PC-3 (cell line): Measurements from ENCODE around the gene NKX1-1. TPM values are rescaled to one million over a fixed set of nuclear protein-coding genes. Genes with fewer than 3 reads are reported as not detected.

Experiments used
- ATAC-seq: fragments of 200-7000 bp; cut with Tn5 transposase; 2 replicates; pipeline ENCODE4 v1.9.1; 2020; ENCODE audit warnings: mild to moderate bottlenecking, moderate library complexity
- BruUV-seq: library from RNA; stranded (reverse); fragments of 400-500 nt; replicated peaks from 2 replicates; lab custom pipeline; 2021; lab: Mats Ljungman, UMichigan
- CTCF ChIA-PET: fragments of 300-600 bp; sonication (Branson Sonifier 250); formaldehyde crosslinking; loops from one replicate; lab custom pipeline; 2022; ENCODE audit warnings: antibody characterized with exemption; lab: Charles Lee
- POLR2A ChIA-PET: fragments of 300-600 bp; sonication (Branson Sonifier 250); formaldehyde crosslinking; loops from one replicate; lab custom pipeline; 2022; ENCODE audit warnings: antibody characterized with exemption; ENCODE audit not compliant: unreplicated experiment; lab: Charles Lee
- DNase-seq: peaks from one replicate; pipeline ENCODE4 v3.0.0-alpha.2; 2015
- H2AFZ ChIP-seq: fragments of 300-600 bp; sonication (generic); 2 replicates; pipeline ENCODE4 v1.6.0; 2016; ENCODE audit warnings: antibody characterized with exemption, low read length
- H3F3A ChIP-seq: fragments of 300-600 bp; sonication (generic); one replicate; pipeline ENCODE4 v1.6.0; 2017; ENCODE audit warnings: antibody characterized with exemption, low read length, control low read depth, mild to moderate bottlenecking; ENCODE audit not compliant: unreplicated experiment
- H3K27ac ChIP-seq: fragments of 300-600 bp; sonication (generic); 2 replicates; pipeline ENCODE4 v1.5.1; 2016; ENCODE audit warnings: mild to moderate bottlenecking, low read length
- H3K27me3 ChIP-seq: fragments of 300-600 bp; sonication (generic); 2 replicates; pipeline ENCODE4 v1.6.1; 2016; ENCODE audit warnings: low read length, mixed read lengths
- H3K36me3 ChIP-seq: fragments of 300-600 bp; sonication (generic); 2 replicates; pipeline ENCODE4 v1.6.1; 2016; ENCODE audit warnings: low read depth, mixed run types, low read length, mixed read lengths
- H3K4me1 ChIP-seq: fragments of 300-600 bp; sonication (generic); 2 replicates; pipeline ENCODE4 v1.5.1; 2016; ENCODE audit warnings: low read length; ENCODE audit not compliant: insufficient read depth
- H3K4me2 ChIP-seq: fragments of 300-600 bp; sonication (generic); 2 replicates; pipeline ENCODE4 v1.6.0; 2016; ENCODE audit warnings: low read length
- H3K4me3 ChIP-seq: fragments of 300-600 bp; sonication (generic); 2 replicates; pipeline ENCODE4 v1.5.1; 2016; ENCODE audit warnings: mild to moderate bottlenecking, low read length, mixed read lengths
- H3K79me2 ChIP-seq: fragments of 300-600 bp; sonication (generic); 2 replicates; pipeline ENCODE4 v1.6.1; 2017; ENCODE audit warnings: low read length, mixed read lengths
- H3K9ac ChIP-seq: fragments of 300-600 bp; sonication (generic); 2 replicates; pipeline ENCODE4 v1.6.0; 2016; ENCODE audit warnings: mild to moderate bottlenecking, low read length
- H3K9me2 ChIP-seq: fragments of 300-600 bp; sonication (generic); replicated peaks from 2 replicates; pipeline ENCODE4 v1.6.1; 2016; ENCODE audit warnings: mixed run types, low read length, mixed read lengths
- H3K9me3 ChIP-seq: fragments of 300-600 bp; sonication (generic); 2 replicates; pipeline ENCODE4 v1.6.1; 2016; ENCODE audit warnings: low read length, mixed read lengths
- H4K20me1 ChIP-seq: fragments of 300-600 bp; sonication (generic); 2 replicates; pipeline ENCODE4 v1.6.1; 2016; ENCODE audit warnings: low read length, mixed read lengths
- EZH2 ChIP-seq: fragments of 300-600 bp; sonication (generic); IDR thresholded peaks from one replicate; pipeline ENCODE4 v1.6.1; 2017; ENCODE audit warnings: antibody characterized with exemption, mild to moderate bottlenecking, low read length; ENCODE audit not compliant: unreplicated experiment
- EZH2phosphoT487 ChIP-seq: fragments of 300-600 bp; sonication (generic); IDR thresholded peaks from 2 replicates; pipeline ENCODE4 v1.6.1; 2018; ENCODE audit warnings: mild to moderate bottlenecking, antibody characterized with exemption, low read length, borderline replicate concordance
- intact Hi-C: fragments of 100-400 bp; cut with micrococcal nuclease; formaldehyde crosslinking; loops from 2 replicates; pipeline ENCODE4 v1.9.0; 2023
- total RNA-seq: library from RNA; depleted of rRNA; stranded (reverse); fragments of >200 nt; gene quantifications from 2 replicates; pipeline ENCODE4 v1.2.3, GENCODE V29; 2014
- TF ChIP-seq, protein P1 (sequence below): fragments of 300-600 bp; sonication (generic); conservative IDR thresholded peaks from 2 replicates; pipeline ENCODE4 v1.5.1; 2017; ENCODE audit warnings: antibody characterized with exemption, low read depth, mild to moderate bottlenecking, low read length

Gene NKX1-1
- total RNA-seq, 1 experiment from 2014 or later, result not detected

- no peaks in the 10 kb centered on the region for H3F3A ChIP-seq
- no peaks in the 10 kb centered on the region for H3K36me3 ChIP-seq
- no peaks in the 10 kb centered on the region for H3K4me1 ChIP-seq
- intact Hi-C loops, result no loop called here
- H2AFZ ChIP-seq, result no peak overlapping the region
- H3K9ac ChIP-seq, result no peak overlapping the region
- ChIA-PET CTCF (no interaction called here), POLR2A (no interaction called here)
- H3K9me2 ChIP-seq, result no peaks in the 10 kb centered on the region
- no peak for DNase-seq
- no peaks in the 10 kb centered on the region for H4K20me1 ChIP-seq
- H3K4me3 ChIP-seq, result no peak overlapping the region
- no peak overlapping the region for H3K27ac ChIP-seq
- no peaks in the 10 kb centered on the region for H3K9me3 ChIP-seq
- no peaks in the 10 kb centered on the region for H3K27me3 ChIP-seq
- H3K4me2 ChIP-seq, result no peak overlapping the region
- TF ChIP-seq EZH2, result no peak
- no peaks in the 10 kb centered on the region for H3K79me2 ChIP-seq
- no peak for ATAC-seq
- no TSS peak for BruUV-seq
Measured at GRCh38 chr4:1413204-1413663, 7.0 kb upstream of the NKX1-1 start.

DNA sequence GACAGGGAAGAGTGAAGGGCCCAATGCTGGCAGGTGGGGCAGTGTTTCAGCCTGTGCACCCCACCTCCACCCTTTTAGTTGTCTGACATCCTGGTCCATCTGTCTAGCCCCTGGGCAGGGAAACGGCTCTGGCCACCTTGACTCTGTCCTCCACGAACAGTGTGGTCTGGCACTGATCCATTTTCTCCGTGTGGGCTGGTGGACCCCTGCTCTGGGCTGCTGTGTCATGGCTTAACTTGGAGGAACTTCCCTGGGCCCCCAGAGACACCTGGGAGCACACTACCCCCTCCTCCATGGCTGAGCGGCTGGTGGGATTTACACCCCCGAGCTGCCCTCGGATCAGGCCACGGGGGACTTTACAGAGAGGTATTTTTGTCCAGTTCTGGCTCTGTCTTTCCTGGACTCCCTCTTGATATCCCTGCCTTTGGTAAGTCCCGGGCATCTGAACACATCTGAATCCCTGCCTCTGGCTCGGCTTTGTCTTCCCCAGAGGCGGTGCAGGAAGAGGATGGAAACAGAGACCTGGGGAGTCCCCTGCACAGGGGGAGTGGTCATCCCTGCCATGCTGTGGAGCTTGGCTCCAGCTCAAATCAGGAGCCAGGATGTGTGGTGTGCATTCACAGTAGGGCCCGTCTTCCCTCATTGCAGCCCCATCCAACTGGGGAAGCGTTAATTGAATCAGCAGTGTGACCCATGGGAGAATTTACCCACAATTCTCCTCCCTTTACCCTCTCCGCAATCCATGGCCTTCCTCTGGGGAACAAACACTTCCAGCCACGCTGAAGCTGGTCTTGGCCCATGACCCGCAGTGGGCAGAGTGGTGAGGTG, 6.3 kb upstream of the NKX1-1 start:
- no peak for DNase-seq
- no peak for ATAC-seq
- Histone ChIP-seq H4K20me1 (no peaks in the 10 kb centered on the region), H3F3A (no peaks in the 10 kb centered on the region), H3K79me2 (no peaks in the 10 kb centered on the region), H3K27ac (no peak overlapping the region), H3K27me3 (no peaks in the 10 kb centered on the region), H3K4me1 (no peaks in the 10 kb centered on the region), H3K9me3 (no peaks in the 10 kb centered on the region), H3K4me2 (no peak overlapping the region), H3K36me3 (no peaks in the 10 kb centered on the region), H3K4me3 (no peak overlapping the region), H3K9me2 (no peaks in the 10 kb centered on the region), H3K9ac (no peak overlapping the region), H2AFZ (no peak overlapping the region)
- ChIA-PET CTCF (no interaction called here), POLR2A (no interaction called here)
- intact Hi-C loops, result no loop called here
- BruUV-seq, result no TSS peak
- TF ChIP-seq EZH2 (no peak), EZH2phosphoT487 (no peak)
- TF ChIP-seq, protein P1, sequence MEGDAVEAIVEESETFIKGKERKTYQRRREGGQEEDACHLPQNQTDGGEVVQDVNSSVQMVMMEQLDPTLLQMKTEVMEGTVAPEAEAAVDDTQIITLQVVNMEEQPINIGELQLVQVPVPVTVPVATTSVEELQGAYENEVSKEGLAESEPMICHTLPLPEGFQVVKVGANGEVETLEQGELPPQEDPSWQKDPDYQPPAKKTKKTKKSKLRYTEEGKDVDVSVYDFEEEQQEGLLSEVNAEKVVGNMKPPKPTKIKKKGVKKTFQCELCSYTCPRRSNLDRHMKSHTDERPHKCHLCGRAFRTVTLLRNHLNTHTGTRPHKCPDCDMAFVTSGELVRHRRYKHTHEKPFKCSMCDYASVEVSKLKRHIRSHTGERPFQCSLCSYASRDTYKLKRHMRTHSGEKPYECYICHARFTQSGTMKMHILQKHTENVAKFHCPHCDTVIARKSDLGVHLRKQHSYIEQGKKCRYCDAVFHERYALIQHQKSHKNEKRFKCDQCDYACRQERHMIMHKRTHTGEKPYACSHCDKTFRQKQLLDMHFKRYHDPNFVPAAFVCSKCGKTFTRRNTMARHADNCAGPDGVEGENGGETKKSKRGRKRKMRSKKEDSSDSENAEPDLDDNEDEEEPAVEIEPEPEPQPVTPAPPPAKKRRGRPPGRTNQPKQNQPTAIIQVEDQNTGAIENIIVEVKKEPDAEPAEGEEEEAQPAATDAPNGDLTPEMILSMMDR, result no peak

- no peaks in the 10 kb centered on the region for H3K27me3 ChIP-seq
- H3K27ac ChIP-seq, result no peak overlapping the region
- H3F3A ChIP-seq, result no peaks in the 10 kb centered on the region
- ATAC-seq (no peak), DNase-seq (no peak)
- H3K9me2 ChIP-seq, result no peaks in the 10 kb centered on the region
- H3K9ac ChIP-seq, result no peak overlapping the region
- H3K4me1 ChIP-seq, result no peaks in the 10 kb centered on the region
- no peaks in the 10 kb centered on the region for H3K9me3 ChIP-seq
- no peak overlapping the region for H3K4me2 ChIP-seq
- no peaks in the 10 kb centered on the region for H4K20me1 ChIP-seq
- TF ChIP-seq EZH2phosphoT487, result no peak
- TF ChIP-seq, protein P1, result peak; percentile 30; the same call in 1 of the 2 replicates
- H3K4me3 ChIP-seq, result no peak overlapping the region
- no TSS peak for BruUV-seq
- intact Hi-C loops, result no loop called here
- ChIA-PET POLR2A (no interaction called here), CTCF (no interaction called here)
- no peak overlapping the region for H2AFZ ChIP-seq
- no peaks in the 10 kb centered on the region for H3K79me2 ChIP-seq
- no peaks in the 10 kb centered on the region for H3K36me3 ChIP-seq
Measured at GRCh38 chr4:1411436-1412375, 5.5 kb upstream of the NKX1-1 start.
